NB4 (cell line): Measurements from ENCODE around the gene OR5C1.

Experiments
- POLR2A ChIP-seq: IDR thresholded peaks from 2 replicates; pipeline ENCODE4 v1.6.1; 2011; ENCODE audit warnings: mild to moderate bottlenecking; ENCODE audit not compliant: insufficient read length; ENCODE audit errors: extremely low read depth
- TF ChIP-seq, protein P1 (sequence below): IDR thresholded peaks from one replicate; pipeline ENCODE4 v1.5.1; 2012; ENCODE audit warnings: low read depth, low read length

DNA sequence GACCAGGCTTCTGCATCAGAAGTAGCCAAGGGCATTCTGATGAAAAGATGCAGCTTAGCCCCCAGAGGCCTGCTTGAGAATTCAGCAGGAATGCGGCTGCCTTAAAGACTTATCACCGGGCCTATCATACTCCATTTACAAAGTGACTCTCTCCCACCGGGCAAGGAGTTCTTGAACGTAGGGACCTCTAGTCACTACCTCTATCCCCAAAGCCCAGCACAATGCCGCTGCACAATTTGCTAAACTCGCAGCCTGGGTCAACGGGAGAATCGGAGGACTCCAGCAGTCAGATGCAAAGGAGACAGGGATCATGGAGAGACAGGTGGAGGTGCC is 39.0 kb downstream of the OR5C1 start:
- TF ChIP-seq, protein P1, sequence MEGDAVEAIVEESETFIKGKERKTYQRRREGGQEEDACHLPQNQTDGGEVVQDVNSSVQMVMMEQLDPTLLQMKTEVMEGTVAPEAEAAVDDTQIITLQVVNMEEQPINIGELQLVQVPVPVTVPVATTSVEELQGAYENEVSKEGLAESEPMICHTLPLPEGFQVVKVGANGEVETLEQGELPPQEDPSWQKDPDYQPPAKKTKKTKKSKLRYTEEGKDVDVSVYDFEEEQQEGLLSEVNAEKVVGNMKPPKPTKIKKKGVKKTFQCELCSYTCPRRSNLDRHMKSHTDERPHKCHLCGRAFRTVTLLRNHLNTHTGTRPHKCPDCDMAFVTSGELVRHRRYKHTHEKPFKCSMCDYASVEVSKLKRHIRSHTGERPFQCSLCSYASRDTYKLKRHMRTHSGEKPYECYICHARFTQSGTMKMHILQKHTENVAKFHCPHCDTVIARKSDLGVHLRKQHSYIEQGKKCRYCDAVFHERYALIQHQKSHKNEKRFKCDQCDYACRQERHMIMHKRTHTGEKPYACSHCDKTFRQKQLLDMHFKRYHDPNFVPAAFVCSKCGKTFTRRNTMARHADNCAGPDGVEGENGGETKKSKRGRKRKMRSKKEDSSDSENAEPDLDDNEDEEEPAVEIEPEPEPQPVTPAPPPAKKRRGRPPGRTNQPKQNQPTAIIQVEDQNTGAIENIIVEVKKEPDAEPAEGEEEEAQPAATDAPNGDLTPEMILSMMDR, result no peak
- no peak for TF ChIP-seq POLR2A
